IPS-20b (cell line): ENCODE results near the gene CSF3.
A peak's percentile ranks its signal among the peaks of the same experiment; 100 is the strongest.

Experiments used
- H3K27ac ChIP-seq: one replicate; pipeline ENCODE4 v1.5.1; 2013; ENCODE audit warnings: low read length
- H3K27me3 ChIP-seq: 2 replicates; pipeline ENCODE4 v1.6.1; 2013; ENCODE audit warnings: mild to moderate bottlenecking, low read length, inconsistent platforms; ENCODE audit not compliant: insufficient read depth
- H3K36me3 ChIP-seq: 2 replicates; pipeline ENCODE4 v1.6.1; 2013; ENCODE audit warnings: low read depth, mild to moderate bottlenecking, inconsistent platforms, low read length, moderate library complexity; ENCODE audit not compliant: insufficient read depth
- H3K4me1 ChIP-seq: 2 replicates; pipeline ENCODE4 v1.6.1; 2013; ENCODE audit warnings: mild to moderate bottlenecking, control low read depth, inconsistent platforms, low read length, moderate library complexity; ENCODE audit not compliant: insufficient read depth
- H3K4me3 ChIP-seq: 2 replicates; pipeline ENCODE4 v1.5.1; 2013; ENCODE audit warnings: mild to moderate bottlenecking, low read length, inconsistent platforms
- H3K9ac ChIP-seq: 2 replicates; pipeline ENCODE4 v1.6.1; 2013; ENCODE audit warnings: low read depth, mild to moderate bottlenecking, inconsistent platforms, low read length, moderate library complexity
- H3K9me3 ChIP-seq: 2 replicates; pipeline ENCODE4 v1.6.1; 2013; ENCODE audit warnings: mild to moderate bottlenecking, low read depth, low read length, inconsistent platforms; ENCODE audit not compliant: insufficient read depth

The CSF3 gene

GRCh38 chr17:40064971-40065768, 49.9 kb downstream of the CSF3 start:
- Histone ChIP-seq H3K4me1 (peaks cover 48% of the 10 kb centered on the region; the same call in 1 of the 2 replicates), H3K4me3 (peak overlapping the region; percentile 29; the same call in 1 of the 2 replicates), H3K36me3 (no peaks in the 10 kb centered on the region), H3K27ac (no peak overlapping the region), H3K27me3 (peaks cover 32% of the 10 kb centered on the region), H3K9ac (peak overlapping the region; percentile 27; the same call in 1 of the 2 replicates), H3K9me3 (no peaks in the 10 kb centered on the region)

GRCh38 chr17:40065769-40066510, 50.7 kb downstream of the CSF3 start:
- no peaks in the 10 kb centered on the region for H3K9me3 ChIP-seq
- H3K4me1 ChIP-seq, result peaks cover 48% of the 10 kb centered on the region; the same call in 1 of the 2 replicates
- no peak overlapping the region for H3K27ac ChIP-seq
- no peak overlapping the region for H3K9ac ChIP-seq
- H3K36me3 ChIP-seq, result no peaks in the 10 kb centered on the region
- peaks cover 31% of the 10 kb centered on the region for H3K27me3 ChIP-seq
- no peak overlapping the region for H3K4me3 ChIP-seq
